Neural cell (in vitro differentiated cells): ENCODE measurements around the gene EFHD1.

Source experiments
- CTCF ChIP-seq: fragments of 450-650 bp; IDR thresholded peaks from 2 replicates; pipeline ENCODE4 v1.5.1; 2014; ENCODE audit warnings: antibody characterized with exemption, mild to moderate bottlenecking, moderate library complexity; ENCODE audit not compliant: poor library complexity, severe bottlenecking
- EP300 ChIP-seq: fragments of 450-650 bp; conservative IDR thresholded peaks from 2 replicates; pipeline ENCODE4 v1.6.1; 2014; ENCODE audit warnings: antibody characterized with exemption, mild to moderate bottlenecking, moderate library complexity; ENCODE audit not compliant: poor library complexity, severe bottlenecking
- EZH2 ChIP-seq: fragments of 200-600, 300-800 bp; shearing (Covaris generic), sonication (generic); IDR thresholded peaks from 2 replicates; pipeline ENCODE4 v1.6.1; 2014; ENCODE audit warnings: antibody characterized with exemption, low read length, borderline replicate concordance, mild to moderate bottlenecking; ENCODE audit not compliant: insufficient read depth, poor library complexity, severe bottlenecking
- MXI1 ChIP-seq: fragments of 450-650 bp; conservative IDR thresholded peaks from 2 replicates; pipeline ENCODE4 v1.6.1; 2014; ENCODE audit warnings: antibody characterized with exemption, mild to moderate bottlenecking; ENCODE audit not compliant: poor library complexity, severe bottlenecking
- POLR2AphosphoS5 ChIP-seq: IDR thresholded peaks from 2 replicates; pipeline ENCODE4 v1.6.1; 2012
- RAD21 ChIP-seq: fragments of 450-650 bp; conservative IDR thresholded peaks from 2 replicates; pipeline ENCODE4 v1.6.1; 2014; ENCODE audit warnings: antibody characterized with exemption, mild to moderate bottlenecking, moderate library complexity
- REST ChIP-seq: IDR thresholded peaks from 2 replicates; pipeline ENCODE4 v1.6.1; 2012; ENCODE audit warnings: borderline replicate concordance
- SMC3 ChIP-seq: fragments of 450-650 bp; conservative IDR thresholded peaks from 2 replicates; pipeline ENCODE4 v1.6.1; 2014; ENCODE audit warnings: antibody characterized with exemption, mild to moderate bottlenecking, moderate library complexity; ENCODE audit not compliant: poor library complexity
- TAF1 ChIP-seq: IDR thresholded peaks from 2 replicates; pipeline ENCODE4 v1.6.1; 2012; ENCODE audit warnings: low read depth

- TF ChIP-seq CTCF = no peak
- TF ChIP-seq EZH2 = no peak
- TF ChIP-seq RAD21 = no peak
- TF ChIP-seq TAF1 = no peak
- TF ChIP-seq REST = no peak
- TF ChIP-seq SMC3 = no peak
- no peak for TF ChIP-seq POLR2AphosphoS5
- TF ChIP-seq MXI1 = no peak
- TF ChIP-seq EP300 = no peak
Observed at GRCh38 chr2:232693344-232693743, 59.9 kb downstream of the EFHD1 start.
